NCI-H1417 treated with DMSO at 0.1 percent for 48 hours (cell line): Measurements from ENCODE around the gene CFC1B.
"Not testable (repeated sequence)": the region's sequence is repeated elsewhere in the genome, so short reads cannot be mapped to it uniquely, and the experiment has no call there.

ENCODE experiments used
- DNase-seq: peaks from one replicate; lab custom pipeline; 2025; lab: John Stamatoyannopoulos, UW

CFC1B gene

DNA sequence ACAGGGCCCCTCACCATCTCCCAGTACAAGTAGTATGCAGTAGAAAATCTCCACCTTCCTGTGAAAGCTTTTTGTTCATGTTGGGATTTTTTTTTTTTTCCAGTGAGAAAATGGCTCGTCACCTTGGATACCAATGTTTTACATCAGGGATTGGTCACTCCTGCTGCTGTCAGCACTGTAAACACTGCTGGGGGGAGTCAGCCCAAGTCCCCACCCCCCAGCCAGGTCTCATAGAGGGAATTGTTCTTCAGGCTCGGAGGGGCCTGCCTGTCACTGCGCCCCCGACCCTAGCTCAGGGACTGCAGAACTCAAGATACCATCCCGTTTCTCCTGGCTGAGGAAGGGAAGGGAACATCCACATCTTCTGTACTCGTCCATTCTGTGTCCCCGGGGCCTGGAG is at the start of gene CFC1B:
Gene CFC1B, plus strand, starts transcription at position 231 of the 400 bp plus-strand sequence. CDS start 263 bp downstream, outside the sequence.
- not testable (repeated sequence) for DNase-seq

DNA sequence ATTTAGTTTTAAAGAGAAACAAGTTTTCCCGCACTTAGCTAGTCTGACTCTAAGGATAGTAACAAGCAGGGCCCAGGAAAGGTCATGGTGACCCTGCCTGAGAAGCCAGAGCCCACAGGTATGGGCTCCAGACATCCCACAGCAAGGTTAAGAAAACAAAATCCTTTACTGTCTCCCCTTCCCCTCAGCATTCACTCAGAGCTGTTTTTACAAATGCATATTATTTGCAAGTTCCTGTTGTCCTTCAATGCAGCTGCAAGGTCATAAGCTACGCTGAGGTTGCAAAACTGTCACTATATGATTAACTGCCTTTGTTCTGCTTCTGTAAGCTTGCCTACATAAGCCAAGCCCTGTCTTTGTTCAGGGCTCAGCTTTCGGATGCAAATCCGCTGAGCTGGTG is 29.9 kb upstream of the CFC1B start:
- DNase-seq, result not testable (repeated sequence)

DNA sequence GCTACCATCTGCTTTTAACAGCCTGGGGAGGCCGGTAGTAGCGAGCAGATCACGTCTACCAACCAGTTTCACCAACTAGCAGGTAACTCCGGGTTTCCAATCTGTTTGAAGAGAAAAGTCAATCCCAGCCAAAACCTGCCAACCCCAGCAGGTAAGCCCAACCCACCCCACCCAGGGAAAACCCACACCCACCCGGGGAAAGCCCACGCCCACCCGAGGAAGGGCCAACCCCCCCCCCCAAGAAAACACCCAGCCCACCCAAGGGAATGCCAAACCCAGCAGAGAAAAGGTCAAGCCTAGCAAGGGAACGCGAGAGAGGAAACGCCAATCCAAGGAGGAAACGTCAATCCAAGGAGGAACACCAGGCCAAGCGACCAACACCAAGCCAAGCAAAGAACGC is 11.8 kb upstream of the CFC1B start, which contains the start of gene POTEI:
Gene POTEI, minus strand, starts transcription at position 101 of the 400 bp plus-strand sequence. Its CDS starts 93 bp downstream, at position 8.
- DNase-seq, result not testable (repeated sequence)

- not testable (repeated sequence) for DNase-seq
These were observed 9.9 kb upstream of the CFC1B start for GRCh38 chr2:130510807-130511746.

GRCh38 chr2:130511747-130512451 is 9.1 kb upstream of the CFC1B start:
- DNase-seq, result not testable (repeated sequence)

DNA sequence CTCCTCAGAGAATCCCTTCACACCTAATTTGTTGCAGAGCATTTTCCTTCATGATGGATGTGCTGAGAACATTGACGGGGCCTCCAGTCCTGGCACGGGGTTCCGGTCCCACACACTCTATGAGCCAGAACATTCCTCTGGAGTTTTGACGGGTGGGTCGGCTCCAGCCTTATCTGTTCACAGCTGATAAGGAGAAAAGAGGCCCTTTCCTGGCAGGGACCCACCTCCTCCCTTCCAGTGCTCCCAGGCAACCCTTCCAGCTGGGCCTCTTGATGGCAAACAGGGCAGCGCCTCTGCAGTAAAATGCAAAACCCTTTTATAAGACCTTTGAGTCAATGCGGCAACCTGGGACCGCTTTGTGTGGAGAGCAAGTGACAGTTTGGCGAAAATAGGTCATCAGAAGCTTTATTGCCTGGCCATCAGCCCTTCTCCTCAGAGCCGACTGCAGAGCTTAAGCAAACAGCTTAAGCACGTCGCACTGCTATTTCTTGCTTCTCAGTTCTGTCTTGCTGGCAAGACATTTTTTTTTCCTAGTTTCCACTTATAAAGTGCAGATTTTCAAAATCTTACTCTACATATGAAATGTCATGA is 2.4 kb upstream of the CFC1B start:
- DNase-seq, result not testable (repeated sequence)

DNA sequence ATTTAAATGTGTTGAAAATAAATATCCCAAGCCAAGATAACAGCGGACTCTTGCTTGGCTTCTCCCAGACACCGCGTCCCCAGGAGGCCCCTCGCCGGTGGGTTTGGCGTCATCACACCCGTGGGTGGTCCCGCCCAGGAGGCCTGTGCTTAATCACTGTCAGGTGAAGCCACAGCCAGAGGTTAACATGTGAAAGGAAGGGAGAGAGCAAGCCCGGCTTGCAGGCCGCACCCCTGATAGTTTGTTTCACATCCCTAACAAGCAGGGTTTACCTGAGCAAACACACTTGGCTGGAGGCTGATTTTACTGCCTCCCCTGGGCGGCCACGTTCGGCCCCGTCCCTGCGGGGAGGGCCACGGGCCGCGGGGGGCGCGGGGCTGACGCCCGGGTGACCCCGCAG is 1.4 kb downstream of the CFC1B start:
- not testable (repeated sequence) for DNase-seq

- DNase-seq, result not testable (repeated sequence)
These were observed 6.4 kb downstream of the CFC1B start for GRCh38 chr2:130527365-130527967.

DNA sequence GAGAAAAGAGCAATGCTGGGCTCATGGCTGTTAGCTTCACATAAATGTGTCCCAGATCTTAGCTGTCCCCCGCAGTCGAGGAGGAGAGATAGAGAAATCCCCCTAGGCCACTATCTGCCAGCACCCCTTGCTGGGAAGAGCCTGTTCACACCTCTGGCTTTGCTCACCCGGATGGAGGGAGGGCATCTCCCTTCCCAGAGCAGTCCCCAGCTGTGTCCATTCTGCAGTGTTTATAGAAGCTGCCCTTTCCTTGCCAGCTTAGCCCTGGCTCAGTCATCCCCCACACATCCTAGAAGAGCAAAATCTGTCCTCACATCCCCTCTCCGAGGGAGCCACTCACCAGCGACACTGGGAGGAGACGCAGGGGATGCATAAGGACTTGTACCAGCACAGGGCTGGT is 8.5 kb downstream of the CFC1B start:
- DNase-seq, result not testable (repeated sequence)

- not testable (repeated sequence) for DNase-seq
These were observed 9.2 kb downstream of the CFC1B start for GRCh38 chr2:130530212-130530611.

GRCh38 chr2:130531225-130531624 is 10.2 kb downstream of the CFC1B start:
- not testable (repeated sequence) for DNase-seq

- DNase-seq, result not testable (repeated sequence)
These were observed 10.7 kb downstream of the CFC1B start for GRCh38 chr2:130531672-130532071.

DNA sequence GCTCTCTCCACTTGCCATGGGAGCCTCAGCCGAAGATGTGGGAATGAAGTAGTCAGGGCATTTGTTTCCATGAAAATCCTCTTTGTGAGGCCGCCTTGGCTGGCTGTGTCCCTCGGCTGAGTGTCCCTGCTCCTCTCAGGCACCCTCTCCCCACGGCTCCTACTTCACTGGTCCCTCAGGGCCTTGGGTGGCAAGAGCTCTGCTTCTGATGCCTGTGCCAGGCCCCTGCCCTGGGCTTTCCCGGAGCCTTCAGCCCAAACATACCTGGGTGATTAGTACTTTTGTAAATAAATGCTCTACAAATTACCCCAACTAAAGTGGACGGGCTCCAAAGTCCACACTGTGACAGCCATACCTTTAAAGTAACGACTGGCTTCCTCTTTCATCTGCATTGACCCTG is 15.6 kb downstream of the CFC1B start:
- DNase-seq, result not testable (repeated sequence)

GRCh38 chr2:130538271-130538670 is 17.2 kb downstream of the CFC1B start:
- DNase-seq, result not testable (repeated sequence)

- not testable (repeated sequence) for DNase-seq
These were observed 21.8 kb downstream of the CFC1B start for GRCh38 chr2:130542789-130543188.

GRCh38 chr2:130543785-130544528 is 22.9 kb downstream of the CFC1B start:
- DNase-seq, result not testable (repeated sequence)

DNA sequence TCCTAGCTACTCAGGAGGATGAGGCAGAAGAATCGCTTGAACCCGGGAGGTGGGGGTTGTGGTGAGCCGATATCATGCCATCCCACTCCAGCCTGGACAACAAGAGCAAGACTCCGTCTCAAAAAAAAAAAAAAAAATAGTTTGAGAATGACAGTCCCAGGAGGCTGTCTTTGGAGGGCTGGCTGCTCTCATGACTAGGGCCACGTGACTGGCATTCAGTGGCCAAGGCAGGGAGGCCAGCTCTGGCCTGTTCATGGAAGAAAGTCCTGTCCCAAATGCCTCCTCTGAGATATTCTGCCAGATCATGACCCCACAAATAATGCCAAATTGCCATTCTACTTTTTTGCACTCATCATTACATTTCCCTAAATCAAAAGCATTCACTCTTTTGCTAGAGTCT is 24.0 kb downstream of the CFC1B start:
- DNase-seq, result not testable (repeated sequence)

GRCh38 chr2:130548418-130548817 is 27.4 kb downstream of the CFC1B start:
- not testable (repeated sequence) for DNase-seq

- not testable (repeated sequence) for DNase-seq
These were observed 28.5 kb downstream of the CFC1B start for GRCh38 chr2:130549475-130549874.

GRCh38 chr2:130554178-130554577 is 33.2 kb downstream of the CFC1B start:
- not testable (repeated sequence) for DNase-seq

DNA sequence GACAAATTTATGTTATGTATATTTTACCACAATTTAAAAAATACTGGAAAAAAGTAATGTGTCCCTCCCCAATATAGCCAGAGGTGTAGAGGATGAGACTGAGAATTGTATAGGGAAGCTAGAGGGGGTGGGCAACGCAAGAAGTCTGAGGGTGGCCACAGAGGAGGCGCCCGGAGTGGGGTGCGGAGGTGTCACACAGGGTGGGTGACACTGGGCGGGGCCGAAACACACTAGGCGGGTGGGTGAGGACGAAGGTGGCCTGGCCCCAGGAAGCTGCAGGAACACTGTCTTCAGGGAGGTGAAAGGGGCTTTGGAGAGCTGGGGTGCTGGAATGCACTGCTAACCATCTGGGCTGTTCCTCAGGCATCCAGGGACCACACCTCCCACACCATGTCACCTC is 35.4 kb downstream of the CFC1B start:
- not testable (repeated sequence) for DNase-seq
